Endothelial cell of umbilical vein (primary cell): ENCODE data around the gene C1orf159.

Experiments
- CTCF ChIP-seq, 2 donors: IDR thresholded peaks; 1 replicate in 1 of 2; 2 replicates in 1 of 2; pipeline ENCODE4 v1.5.1; 2011; ENCODE audit warnings: low read length in 2 of 2, mild to moderate bottlenecking in 2 of 2, moderate library complexity in 2 of 2, control low read depth in 1 of 2, inconsistent platforms in 1 of 2, low read depth in 1 of 2; ENCODE audit not compliant: insufficient read depth in 1 of 2; ENCODE audit errors: extremely low read depth in 1 of 2
- EZH2 ChIP-seq: IDR thresholded peaks from 2 replicates; pipeline ENCODE4 v1.6.1; 2012; ENCODE audit warnings: borderline replicate concordance, low read depth, mild to moderate bottlenecking, moderate library complexity, low read length, inconsistent platforms; ENCODE audit not compliant: severe bottlenecking
- FOS ChIP-seq: IDR thresholded peaks from 2 replicates; pipeline ENCODE4 v1.6.1; 2011; ENCODE audit warnings: mild to moderate bottlenecking, low read length, moderate library complexity, borderline replicate concordance; ENCODE audit not compliant: insufficient read depth
- GATA2 ChIP-seq: IDR thresholded peaks from 2 replicates; pipeline ENCODE4 v1.7.0; 2011; ENCODE audit warnings: low read depth, mild to moderate bottlenecking, moderate library complexity, mixed read lengths, low read length; ENCODE audit not compliant: insufficient read length, insufficient read depth
- JUN ChIP-seq: IDR thresholded peaks from 2 replicates; pipeline ENCODE4 v1.6.1; 2011; ENCODE audit warnings: borderline replicate concordance, low read depth; ENCODE audit not compliant: insufficient read length, insufficient read depth
- MYC ChIP-seq: IDR thresholded peaks from one replicate; pipeline ENCODE4 v1.6.1; 2011; ENCODE audit warnings: mild to moderate bottlenecking, low read depth, low read length
- POLR2A ChIP-seq: IDR thresholded peaks from 2 replicates; pipeline ENCODE4 v1.6.1; 2012; ENCODE audit warnings: low read depth, mild to moderate bottlenecking, control low read depth, low read length
- POLR2AphosphoS5 ChIP-seq: IDR thresholded peaks from 2 replicates; pipeline ENCODE4 v1.6.1; 2012; ENCODE audit warnings: low read depth, mild to moderate bottlenecking, control low read depth, low read length, moderate library complexity; ENCODE audit not compliant: insufficient read depth

DNA sequence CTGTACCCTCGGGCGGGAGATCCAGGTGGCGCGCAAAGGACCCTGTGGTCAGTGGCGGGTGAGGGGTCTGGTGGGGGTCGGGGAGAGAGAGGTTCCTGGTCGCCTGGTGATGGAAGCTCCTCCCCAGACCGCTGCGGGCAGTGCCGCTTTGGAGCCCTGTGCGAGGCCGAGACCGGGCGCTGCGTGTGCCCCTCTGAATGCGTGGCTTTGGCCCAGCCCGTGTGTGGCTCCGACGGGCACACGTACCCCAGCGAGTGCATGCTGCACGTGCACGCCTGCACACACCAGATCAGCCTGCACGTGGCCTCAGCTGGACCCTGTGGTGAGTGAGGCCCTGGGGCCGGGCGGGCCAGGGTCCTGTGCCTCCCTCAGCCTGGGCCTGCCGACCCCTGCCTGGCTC lies 72.5 kb downstream of the C1orf159 start:
- no peak for TF ChIP-seq CTCF (IDR thresholded peaks at IDR 0.05; ENCODE audit: extremely low read depth in 1 of 2, insufficient read depth in 1 of 2, low read depth in 1 of 2, low read length in 2 of 2)
- TF ChIP-seq EZH2, result no peak
- no peak for TF ChIP-seq POLR2A
- TF ChIP-seq POLR2AphosphoS5, result no peak
- no peak for TF ChIP-seq MYC
- no peak for TF ChIP-seq JUN
- no peak for TF ChIP-seq FOS
- TF ChIP-seq GATA2, result no peak
